HepG2 (cell line): ENCODE results near the gene COQ6. TPM values are rescaled to one million over a fixed set of nuclear protein-coding genes. Genes with fewer than 3 reads are reported as not detected.

Source experiments
- FOXK2 ChIP-seq: fragments of 450-650 bp; IDR thresholded peaks from 2 replicates; pipeline ENCODE4 v1.6.1; 2016
- MAX ChIP-seq: IDR thresholded peaks from 2 replicates; pipeline ENCODE4 v1.6.1; 2012; ENCODE audit warnings: inconsistent platforms
- PRDM15 ChIP-seq: sonication (generic); formaldehyde crosslinking; IDR thresholded peaks from 2 replicates; pipeline ENCODE4 v1.4.0; 2020; ENCODE audit warnings: missing genetic modification reagents
- ZBTB2 ChIP-seq: sonication (generic); formaldehyde crosslinking; IDR thresholded peaks from 2 replicates; pipeline ENCODE4 v1.8.0; 2022; ENCODE audit warnings: low read depth, missing genetic modification reagents
- ZBTB40 ChIP-seq, 2 experiments: fragments of 450-650 bp in 1 of 2; sonication (generic) in 1 of 2; formaldehyde crosslinking in 1 of 2; IDR thresholded peaks; 2 replicates each; pipeline versions ENCODE4 v1.6.1 to v1.8.0; 2016 to 2022; ENCODE audit warnings: antibody characterized with exemption in 1 of 2, mild to moderate bottlenecking in 1 of 2, missing genetic modification reagents in 1 of 2
- ZNF570 ChIP-seq: sonication (generic); formaldehyde crosslinking; IDR thresholded peaks from 2 replicates; pipeline ENCODE4 v1.4.0; 2020; ENCODE audit warnings: mild to moderate bottlenecking, missing genetic modification reagents, borderline replicate concordance
- polyA plus RNA-seq, 8 experiments: library from polyadenylated mRNA; depleted of rRNA in 3 of 8; stranded (reverse) in 7 of 8; unstranded in 1 of 8; fragments of >200 nt; fragmentation: Illumina TruSeq in 4 of 8; extraction: Trizol in 4 of 8; gene quantifications; 2 replicates each; pipeline versions ENCODE4 v1.2.1 to v1.2.3, GENCODE V29; 2011 to 2016; ENCODE audit warnings: low read depth in 4 of 8, missing spikeins in 1 of 8, mixed read lengths in 1 of 8; ENCODE audit not compliant: insufficient read depth in 1 of 8
- total RNA-seq, 5 experiments: library from RNA; depleted of rRNA; stranded (reverse); fragments of >200 nt; fragmentation: Illumina TruSeq; extraction: Trizol; gene quantifications; 2 replicates each; pipeline ENCODE4 v1.2.3, GENCODE V29; 2016; ENCODE audit warnings: low read depth in 1 of 5

Gene COQ6
- total and polyA plus RNA-seq, 2 of the 13 experiments (the other 11 are each of a cell fraction or from before 2014, with no cell fraction given), result 18.9 to 34.7 TPM

- no peak for TF ChIP-seq ZBTB40 (IDR thresholded peaks at IDR 0.05)
- TF ChIP-seq ZBTB40 (CRISPR knock-in tag; IDR thresholded peaks at IDR 0.05), result peak; percentile 79
- TF ChIP-seq MAX, result peak; percentile 72
- TF ChIP-seq PRDM15, result peak; percentile 85
- peak; percentile 60 for TF ChIP-seq ZBTB2 (CRISPR knock-in tag)
- TF ChIP-seq FOXK2, result no peak
- TF ChIP-seq ZNF570 (CRISPR knock-in tag), result no peak
Observed at GRCh38 chr14:73949752-73950734, at the start of gene COQ6, which contains the start of gene FAM161B (continued).
